ENCODE results near the gene GNB1. TPM values are rescaled to one million over a fixed set of nuclear protein-coding genes. Genes with fewer than 3 reads are reported as not detected.

GNB1 gene
- polyA plus RNA-seq, 3 donors = 41.9 to 357 (median 111) TPM

GRCh38 chr1:1755426-1755825 lies 135.5 kb downstream of the GNB1 start:
- H3K36me3 ChIP-seq (replicated peaks in 1 of 2; ENCODE audit: control insufficient read depth in 1 of 2, insufficient read depth in 2 of 2, low read length in 2 of 2) = peaks cover 79 to 85% of the 10 kb centered on the region in 2 donors
- intact Hi-C loops (cut with micrococcal nuclease) = no loop called here
- H3K4me1 ChIP-seq (ENCODE audit: control insufficient read depth in 1 of 2, insufficient read depth in 2 of 2, low read length in 2 of 2) = peaks cover 0 to 5% of the 10 kb centered on the region in 2 donors

GRCh38 chr1:1754051-1754815 lies 136.7 kb downstream of the GNB1 start:
- Histone ChIP-seq H3K27ac (ENCODE audit: low read depth in 1 of 2, low read length in 2 of 2) (no peak overlapping the region), H3K4me3 (replicated peaks in 1 of 3; ENCODE audit: low read depth in 2 of 3, low read length in 3 of 3) (no peak overlapping the region), H3K9me3 (replicated peaks in 1 of 2; ENCODE audit: control insufficient read depth in 1 of 2, insufficient read depth in 1 of 2, low read length in 2 of 2) (no peaks in the 10 kb centered on the region), H4K20me1 (ENCODE audit: insufficient read depth, low read length) (peaks cover 74% of the 10 kb centered on the region), H2AFZ (ENCODE audit: insufficient read depth, low read depth, low read length, poor library complexity, severe bottlenecking) (no peak overlapping the region), H3K27me3 (ENCODE audit: control insufficient read depth in 2 of 2, insufficient read depth in 2 of 2, low read length in 2 of 2) (no peaks in the 10 kb centered on the region), H3K9ac (ENCODE audit: insufficient read depth, low read length, poor library complexity, severe bottlenecking) (no peak overlapping the region), H3K4me1 (ENCODE audit: control insufficient read depth in 1 of 2, insufficient read depth in 2 of 2, low read length in 2 of 2) (peaks cover 0 to 5% of the 10 kb centered on the region in 2 donors), H3K4me2 (replicated peaks; ENCODE audit: extremely low read depth, low read length, poor library complexity, severe bottlenecking) (no peak overlapping the region), H3K79me2 (ENCODE audit: insufficient read depth, low read length) (peaks cover 44% of the 10 kb centered on the region), H3K36me3 (replicated peaks in 1 of 2; ENCODE audit: control insufficient read depth in 1 of 2, insufficient read depth in 2 of 2, low read length in 2 of 2) (peaks cover 67 to 73% of the 10 kb centered on the region in 2 donors)
- intact Hi-C loops (cut with micrococcal nuclease) = no loop called here
- H3K4me3 Mint-ChIP-seq = no peak overlapping the region
- H3K4me1 Mint-ChIP-seq = peaks cover 8% of the 10 kb centered on the region
- no peak for DNase-seq
- peaks cover 57 to 69% of the 10 kb centered on the region in 2 donors for H3K36me3 Mint-ChIP-seq
- no peak for TF ChIP-seq CTCF (IDR thresholded peaks at IDR 0.05)
- H3K27ac Mint-ChIP-seq = no peak overlapping the region
- WGBS (ENCODE audit: insufficient coverage) = 97% methylated on average over 41 of the region's 49 CpGs
- H3K9me3 Mint-ChIP-seq = no peaks in the 10 kb centered on the region
- H3K27me3 Mint-ChIP-seq (ENCODE audit: low read depth in 3 of 3) = peaks cover 0 to 2% (median 0%) of the 10 kb centered on the region in 3 donors

More at GRCh38 chr1:1755426-1755825, 135.5 kb downstream of the GNB1 start:
- Mint-ChIP-seq H3K27ac (peak overlapping the region in 1 of 7 donors; percentile 55), H3K9me3 (no peaks in the 10 kb centered on the region), H3K4me3 (no peak overlapping the region), H3K27me3 (ENCODE audit: low read depth in 3 of 3) (peaks cover 0 to 2% (median 0%) of the 10 kb centered on the region in 3 donors), H3K36me3 (peaks cover 67 to 81% of the 10 kb centered on the region in 2 donors), H3K4me1 (peaks cover 10% of the 10 kb centered on the region)
- Histone ChIP-seq H2AFZ (ENCODE audit: insufficient read depth, low read depth, low read length, poor library complexity, severe bottlenecking) (no peak overlapping the region), H3K9ac (ENCODE audit: insufficient read depth, low read length, poor library complexity, severe bottlenecking) (no peak overlapping the region), H3K27me3 (ENCODE audit: control insufficient read depth in 2 of 2, insufficient read depth in 2 of 2, low read length in 2 of 2) (no peaks in the 10 kb centered on the region), H3K27ac (ENCODE audit: low read depth in 1 of 2, low read length in 2 of 2) (no peak overlapping the region), H3K9me3 (replicated peaks in 1 of 2; ENCODE audit: control insufficient read depth in 1 of 2, insufficient read depth in 1 of 2, low read length in 2 of 2) (no peaks in the 10 kb centered on the region), H3K79me2 (ENCODE audit: insufficient read depth, low read length) (peaks cover 55% of the 10 kb centered on the region), H3K4me2 (replicated peaks; ENCODE audit: extremely low read depth, low read length, poor library complexity, severe bottlenecking) (no peak overlapping the region), H4K20me1 (ENCODE audit: insufficient read depth, low read length) (peaks cover 86% of the 10 kb centered on the region), H3K4me3 (replicated peaks in 1 of 3; ENCODE audit: low read depth in 2 of 3, low read length in 3 of 3) (no peak overlapping the region)
- 91% methylated on average over 16 of the region's 19 CpGs for WGBS (ENCODE audit: insufficient coverage)
- no peak for DNase-seq
- no peak for TF ChIP-seq CTCF (IDR thresholded peaks at IDR 0.05)
